Measurements from ENCODE around the gene GPR146.

The GPR146 gene

GRCh38 chr7:1053816-1054370, 9.5 kb downstream of the GPR146 start:
- no peak for DNase-seq
- no peaks in the 10 kb centered on the region for H3K27me3 ChIP-seq (replicated peaks; ENCODE audit: control insufficient read depth, insufficient read depth, low read length, poor library complexity, severe bottlenecking)
- H3K27ac ChIP-seq (ENCODE audit: insufficient read depth, low read length, poor library complexity, severe bottlenecking): no peak overlapping the region
- no peaks in the 10 kb centered on the region for H3K9me3 ChIP-seq (ENCODE audit: control insufficient read depth, low read length)
- peaks cover 5% of the 10 kb centered on the region for H3K36me3 ChIP-seq (ENCODE audit: control insufficient read depth, insufficient read depth, low read length)
- no peak overlapping the region for H3K4me3 ChIP-seq (ENCODE audit: insufficient read depth, low read depth, low read length, poor library complexity, severe bottlenecking)
- H3K4me1 ChIP-seq (ENCODE audit: control insufficient read depth, insufficient read depth, low read length, poor library complexity, severe bottlenecking): peaks cover 41% of the 10 kb centered on the region

GRCh38 chr7:1054438-1054837, 10.1 kb downstream of the GPR146 start:
- Histone ChIP-seq H3K27me3 (replicated peaks; ENCODE audit: control insufficient read depth, insufficient read depth, low read length, poor library complexity, severe bottlenecking) (no peaks in the 10 kb centered on the region), H3K36me3 (ENCODE audit: control insufficient read depth, insufficient read depth, low read length) (peaks cover 5% of the 10 kb centered on the region), H3K4me3 (ENCODE audit: insufficient read depth, low read depth, low read length, poor library complexity, severe bottlenecking) (no peak overlapping the region), H3K27ac (ENCODE audit: insufficient read depth, low read length, poor library complexity, severe bottlenecking) (no peak overlapping the region), H3K9me3 (ENCODE audit: control insufficient read depth, low read length) (no peaks in the 10 kb centered on the region), H3K4me1 (ENCODE audit: control insufficient read depth, insufficient read depth, low read length, poor library complexity, severe bottlenecking) (peaks cover 41% of the 10 kb centered on the region)
- DNase-seq: no peak

GRCh38 chr7:1054861-1055450, 10.6 kb downstream of the GPR146 start:
- DNase-seq: no peak
- no peak overlapping the region for H3K27ac ChIP-seq (ENCODE audit: insufficient read depth, low read length, poor library complexity, severe bottlenecking)
- peaks cover 5% of the 10 kb centered on the region for H3K36me3 ChIP-seq (ENCODE audit: control insufficient read depth, insufficient read depth, low read length)
- no peaks in the 10 kb centered on the region for H3K27me3 ChIP-seq (replicated peaks; ENCODE audit: control insufficient read depth, insufficient read depth, low read length, poor library complexity, severe bottlenecking)
- peaks cover 36% of the 10 kb centered on the region for H3K4me1 ChIP-seq (ENCODE audit: control insufficient read depth, insufficient read depth, low read length, poor library complexity, severe bottlenecking)
- H3K9me3 ChIP-seq (ENCODE audit: control insufficient read depth, low read length): no peaks in the 10 kb centered on the region
- H3K4me3 ChIP-seq (ENCODE audit: insufficient read depth, low read depth, low read length, poor library complexity, severe bottlenecking): peak overlapping the region; percentile 40

- H3K4me1 ChIP-seq (ENCODE audit: control insufficient read depth, insufficient read depth, low read length, poor library complexity, severe bottlenecking): peaks cover 30% of the 10 kb centered on the region
- no peak for DNase-seq
Observed at GRCh38 chr7:1055491-1055955, 11.2 kb downstream of the GPR146 start.

GRCh38 chr7:1055956-1056784, 11.8 kb downstream of the GPR146 start:
- no peak for DNase-seq
- Histone ChIP-seq H3K4me3 (ENCODE audit: insufficient read depth, low read depth, low read length, poor library complexity, severe bottlenecking) (peak overlapping the region; percentile 40), H3K36me3 (ENCODE audit: control insufficient read depth, insufficient read depth, low read length) (peaks cover 5% of the 10 kb centered on the region), H3K27me3 (replicated peaks; ENCODE audit: control insufficient read depth, insufficient read depth, low read length, poor library complexity, severe bottlenecking) (no peaks in the 10 kb centered on the region), H3K4me1 (ENCODE audit: control insufficient read depth, insufficient read depth, low read length, poor library complexity, severe bottlenecking) (peaks cover 30% of the 10 kb centered on the region), H3K27ac (ENCODE audit: insufficient read depth, low read length, poor library complexity, severe bottlenecking) (no peak overlapping the region), H3K9me3 (ENCODE audit: control insufficient read depth, low read length) (no peaks in the 10 kb centered on the region)

More at GRCh38 chr7:1055491-1055955, 11.2 kb downstream of the GPR146 start:
- Histone ChIP-seq H3K27ac (ENCODE audit: insufficient read depth, low read length, poor library complexity, severe bottlenecking) (no peak overlapping the region), H3K27me3 (replicated peaks; ENCODE audit: control insufficient read depth, insufficient read depth, low read length, poor library complexity, severe bottlenecking) (no peaks in the 10 kb centered on the region), H3K4me3 (ENCODE audit: insufficient read depth, low read depth, low read length, poor library complexity, severe bottlenecking) (peak overlapping the region; percentile 40), H3K9me3 (ENCODE audit: control insufficient read depth, low read length) (no peaks in the 10 kb centered on the region), H3K36me3 (ENCODE audit: control insufficient read depth, insufficient read depth, low read length) (peaks cover 5% of the 10 kb centered on the region)

- DNase-seq: no peak
- Histone ChIP-seq H3K9me3 (ENCODE audit: control insufficient read depth, low read length) (no peaks in the 10 kb centered on the region), H3K4me3 (ENCODE audit: insufficient read depth, low read depth, low read length, poor library complexity, severe bottlenecking) (no peak overlapping the region), H3K4me1 (ENCODE audit: control insufficient read depth, insufficient read depth, low read length, poor library complexity, severe bottlenecking) (peaks cover 30% of the 10 kb centered on the region), H3K27me3 (replicated peaks; ENCODE audit: control insufficient read depth, insufficient read depth, low read length, poor library complexity, severe bottlenecking) (no peaks in the 10 kb centered on the region), H3K36me3 (ENCODE audit: control insufficient read depth, insufficient read depth, low read length) (peaks cover 5% of the 10 kb centered on the region), H3K27ac (ENCODE audit: insufficient read depth, low read length, poor library complexity, severe bottlenecking) (no peak overlapping the region)
Observed at GRCh38 chr7:1056785-1057410, 12.6 kb downstream of the GPR146 start.

GRCh38 chr7:1057416-1058291, 13.3 kb downstream of the GPR146 start:
- H3K9me3 ChIP-seq (ENCODE audit: control insufficient read depth, low read length): no peaks in the 10 kb centered on the region
- H3K4me1 ChIP-seq (ENCODE audit: control insufficient read depth, insufficient read depth, low read length, poor library complexity, severe bottlenecking): peaks cover 30% of the 10 kb centered on the region
- no peaks in the 10 kb centered on the region for H3K27me3 ChIP-seq (replicated peaks; ENCODE audit: control insufficient read depth, insufficient read depth, low read length, poor library complexity, severe bottlenecking)
- H3K27ac ChIP-seq (ENCODE audit: insufficient read depth, low read length, poor library complexity, severe bottlenecking): no peak overlapping the region
- no peak for DNase-seq
- H3K4me3 ChIP-seq (ENCODE audit: insufficient read depth, low read depth, low read length, poor library complexity, severe bottlenecking): no peak overlapping the region
- H3K36me3 ChIP-seq (ENCODE audit: control insufficient read depth, insufficient read depth, low read length): peaks cover 5% of the 10 kb centered on the region

- no peak overlapping the region for H3K4me3 ChIP-seq (ENCODE audit: insufficient read depth, low read depth, low read length, poor library complexity, severe bottlenecking)
- no peak overlapping the region for H3K27ac ChIP-seq (ENCODE audit: insufficient read depth, low read length, poor library complexity, severe bottlenecking)
- no peaks in the 10 kb centered on the region for H3K27me3 ChIP-seq (replicated peaks; ENCODE audit: control insufficient read depth, insufficient read depth, low read length, poor library complexity, severe bottlenecking)
- peaks cover 5% of the 10 kb centered on the region for H3K36me3 ChIP-seq (ENCODE audit: control insufficient read depth, insufficient read depth, low read length)
- no peaks in the 10 kb centered on the region for H3K9me3 ChIP-seq (ENCODE audit: control insufficient read depth, low read length)
- DNase-seq: no peak
- peaks cover 30% of the 10 kb centered on the region for H3K4me1 ChIP-seq (ENCODE audit: control insufficient read depth, insufficient read depth, low read length, poor library complexity, severe bottlenecking)
Observed at GRCh38 chr7:1058311-1058710, 14.0 kb downstream of the GPR146 start.

- H3K4me1 ChIP-seq (ENCODE audit: control insufficient read depth, insufficient read depth, low read length, poor library complexity, severe bottlenecking): peaks cover 30% of the 10 kb centered on the region
- H3K27me3 ChIP-seq (replicated peaks; ENCODE audit: control insufficient read depth, insufficient read depth, low read length, poor library complexity, severe bottlenecking): no peaks in the 10 kb centered on the region
- no peaks in the 10 kb centered on the region for H3K9me3 ChIP-seq (ENCODE audit: control insufficient read depth, low read length)
- DNase-seq: peak in 2 of 3 donors; percentile 16 to 23
- peaks cover 5% of the 10 kb centered on the region for H3K36me3 ChIP-seq (ENCODE audit: control insufficient read depth, insufficient read depth, low read length)
- no peak overlapping the region for H3K4me3 ChIP-seq (ENCODE audit: insufficient read depth, low read depth, low read length, poor library complexity, severe bottlenecking)
- no peak overlapping the region for H3K27ac ChIP-seq (ENCODE audit: insufficient read depth, low read length, poor library complexity, severe bottlenecking)
Observed at GRCh38 chr7:1058821-1059199, 14.5 kb downstream of the GPR146 start.
